Measurements from ENCODE around the gene SLC27A2. TPM values are rescaled to one million over a fixed set of nuclear protein-coding genes. Genes with fewer than 3 reads are reported as not detected.

Gene SLC27A2
- total and polyA plus RNA-seq, 10 of the 15 experiments (the other 5 are each of a cell fraction or from before 2014, with no cell fraction given) = 0.22 to 1.2 (median 0.69) TPM; not detected in 1

- TF ChIP-seq ZBTB11 (CRISPR knock-in tag; IDR thresholded peaks at IDR 0.05) (no peak), TCF3 (IDR thresholded peaks at IDR 0.05; ENCODE audit: borderline replicate concordance, insufficient read depth, low read depth, low read length) (no peak), FOXM1 (IDR thresholded peaks at IDR 0.05; ENCODE audit: low read depth, low read length) (no peak), IRF4 (IDR thresholded peaks at IDR 0.05; ENCODE audit: low read depth, low read length) (no peak)
These were observed 8.7 kb downstream of the SLC27A2 start (continued) for GRCh38 chr15:50190723-50191122.

GRCh38 chr15:50192164-50192563 is 10.2 kb downstream of the SLC27A2 start:
- intact Hi-C loops (cut with micrococcal nuclease; ENCODE audit: unreplicated experiment) = no loop called here
- BruUV-seq (replicated peaks) = no TSS peak
- ChIA-PET RAD21 (ENCODE audit: unreplicated experiment) (no interaction called here), CTCF (interaction anchor here (1.2 to 1.4 kb wide), 2 partner anchors 10 to 121 kb away, joined by 3 read pairs; no protein-coding TSS in a partner anchor), SMC1A (ENCODE audit: uncharacterized antibody, unreplicated experiment) (interaction anchor here (1.4 kb wide), 1 partner anchor 124 kb away, joined by 3 read pairs; no protein-coding TSS in a partner anchor), POLR2A (interaction anchor here (0.6 kb wide), 1 partner anchor 1036 kb away, joined by 3 read pairs; no protein-coding TSS in a partner anchor)
- no peak for FAIRE-seq
- Histone ChIP-seq H3K27me3 (replicated peaks in 1 of 2; ENCODE audit: control insufficient read depth in 2 of 2, insufficient read depth in 2 of 2, low read length in 1 of 2) (no peaks in the 10 kb centered on the region), H3K9me3 (replicated peaks; ENCODE audit: control insufficient read depth, insufficient read depth, low read length) (no peaks in the 10 kb centered on the region), H3K27ac (ENCODE audit: control insufficient read depth, insufficient read depth) (no peak overlapping the region), H3K36me3 (ENCODE audit: control insufficient read depth in 2 of 2, insufficient read depth in 2 of 2, low read length in 1 of 2) (no peaks in the 10 kb centered on the region), H2AFZ (ENCODE audit: control insufficient read depth, low read depth, low read length) (no peak overlapping the region), H3K9ac (ENCODE audit: control insufficient read depth, insufficient read depth, low read length) (no peak overlapping the region), H4K20me1 (ENCODE audit: control insufficient read depth, insufficient read depth) (no peaks in the 10 kb centered on the region), H3K4me2 (ENCODE audit: control insufficient read depth, insufficient read depth) (no peak overlapping the region), H3K4me3 (no peak overlapping the region), H3K79me2 (ENCODE audit: control insufficient read depth, insufficient read depth, low read length) (no peaks in the 10 kb centered on the region), H3K4me1 (ENCODE audit: control insufficient read depth, insufficient read depth, low read length) (no peaks in the 10 kb centered on the region; the same call in 1 of the 2 replicates)
- DNase-seq (ENCODE audit: low read depth, low spot score) = no peak
- no peak for ATAC-seq
- in situ Hi-C loops (cut with MboI) = no loop called here
- 22% methylated on average over 1 of the region's 1 CpG for WGBS (ENCODE audit: insufficient coverage, insufficient replicate concordance, low lambda C conversion rate, missing lambda C conversion rate)
- TF ChIP-seq NR2C2 (IDR thresholded peaks at IDR 0.05; ENCODE audit: borderline replicate concordance, control insufficient read depth, insufficient read length, low read depth) (no peak), ATF2 (IDR thresholded peaks at IDR 0.05; ENCODE audit: low read length) (no peak), NFYB (IDR thresholded peaks at IDR 0.05; ENCODE audit: insufficient read depth, low read depth, low read length) (no peak), DPF2 (IDR thresholded peaks at IDR 0.05) (no peak), MLLT1 (IDR thresholded peaks at IDR 0.05) (no peak), RUNX3 (IDR thresholded peaks at IDR 0.05; ENCODE audit: low read length) (no peak), SKIL (IDR thresholded peaks at IDR 0.05; ENCODE audit: low read depth, poor library complexity, severe bottlenecking) (no peak), SUPT20H (IDR thresholded peaks at IDR 0.05; ENCODE audit: borderline replicate concordance, control insufficient read depth, low read depth, low read length) (no peak), TCF12 (IDR thresholded peaks at IDR 0.05; ENCODE audit: low read depth, low read length) (no peak), ZNF384 (IDR thresholded peaks at IDR 0.05; ENCODE audit: borderline replicate concordance, low read depth, low read length) (no peak), FOS (IDR thresholded peaks at IDR 0.05; ENCODE audit: borderline replicate concordance, extremely low read depth, insufficient read length) (no peak)

Data from GM12878 (cell line).